Cardiac septum (tissue), 1 donor: Measurements from ENCODE around the gene ZSCAN18. TPM values are rescaled to one million over a fixed set of nuclear protein-coding genes. Genes with fewer than 3 reads are reported as not detected.
A peak's percentile ranks its signal among the peaks of the same experiment; 100 is the strongest.
"Not testable (repeated sequence)": the region's sequence is repeated elsewhere in the genome, so short reads cannot be mapped to it uniquely, and the experiment has no call there.

Experiments used
- DNase-seq: peaks from one replicate; pipeline ENCODE4 v3.0.0-alpha.2; 2020; ENCODE audit warnings: low spot score
- intact Hi-C: fragments of 100-400 bp; cut with DNase I; formaldehyde crosslinking; loops from one replicate; pipeline ENCODE4 v1.14.0; 2022
- long read RNA-seq: library from polyadenylated mRNA; unstranded; transcript quantifications from one replicate; pipeline ENCODE4 v2.0.0, GENCODE V29; 2021
- total RNA-seq: library from RNA; stranded (reverse); fragmentation: NEBNext Ultra II Directional; extraction: Animal tissue kit (Norgen Biotek cat#: 25700); gene quantifications from one replicate; pipeline ENCODE4 v1.2.1, GENCODE V29; 2021
- donor health status: DM: no; HTN: no; CAD: no.

Gene ZSCAN18
- 71.7 TPM for total RNA-seq
- long read RNA-seq, full-length matches to known transcripts = 61 of 132 reads
- long read RNA-seq, partial matches to known transcripts = 14 of 132 reads
- long read RNA-seq, other reads (novel, unspliced or antisense) = 57 of 132 reads

DNA sequence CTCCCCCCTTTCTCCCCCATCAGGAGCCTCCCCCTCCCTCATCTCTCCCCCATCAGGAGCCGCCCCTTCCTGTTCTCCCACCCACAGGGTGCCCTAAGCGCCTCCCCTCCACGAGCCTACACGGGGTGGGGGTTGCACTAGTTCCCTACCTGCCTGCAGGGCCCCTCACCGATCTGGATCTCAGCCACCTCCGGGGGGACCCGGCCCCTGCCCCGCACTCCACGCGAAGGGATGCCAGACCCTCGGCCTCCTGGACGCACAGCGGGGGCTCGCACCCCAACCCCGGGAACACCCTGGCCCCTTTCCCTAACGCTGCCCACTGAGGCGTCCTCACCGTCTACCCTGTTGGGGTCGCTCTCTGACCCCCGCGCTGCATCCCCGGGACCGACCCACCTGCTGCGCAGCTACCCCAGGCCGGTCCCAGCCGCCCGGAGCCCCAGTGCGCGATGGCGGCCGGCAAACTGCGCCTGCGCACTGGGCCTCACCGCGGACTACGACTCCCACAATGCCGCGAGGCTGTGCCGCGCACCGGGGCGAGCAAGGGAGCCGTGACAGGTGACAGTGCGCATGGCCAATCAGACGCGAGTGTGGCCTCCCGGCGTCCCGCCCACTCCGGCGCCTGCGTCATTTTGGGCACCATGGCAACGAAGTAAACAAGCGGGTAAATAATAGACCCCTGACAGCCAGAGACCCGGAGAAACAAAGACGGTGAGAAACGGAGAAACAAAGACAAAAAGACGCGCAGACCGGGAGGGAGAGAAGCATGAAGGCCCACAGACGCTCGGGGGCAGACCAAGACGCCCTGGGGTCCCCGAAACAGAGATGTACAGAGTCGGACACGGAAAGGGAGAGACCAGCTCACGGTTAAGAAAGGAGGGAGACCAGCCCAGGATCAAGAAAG, at the start of gene ZSCAN18:
ZSCAN18 (minus strand) TSS at position 451 of the 901 bp plus-strand sequence. CDS start 7,964 bp downstream, outside the sequence.
- intact Hi-C loops = no loop called here
- peak; percentile 96 for DNase-seq

DNA sequence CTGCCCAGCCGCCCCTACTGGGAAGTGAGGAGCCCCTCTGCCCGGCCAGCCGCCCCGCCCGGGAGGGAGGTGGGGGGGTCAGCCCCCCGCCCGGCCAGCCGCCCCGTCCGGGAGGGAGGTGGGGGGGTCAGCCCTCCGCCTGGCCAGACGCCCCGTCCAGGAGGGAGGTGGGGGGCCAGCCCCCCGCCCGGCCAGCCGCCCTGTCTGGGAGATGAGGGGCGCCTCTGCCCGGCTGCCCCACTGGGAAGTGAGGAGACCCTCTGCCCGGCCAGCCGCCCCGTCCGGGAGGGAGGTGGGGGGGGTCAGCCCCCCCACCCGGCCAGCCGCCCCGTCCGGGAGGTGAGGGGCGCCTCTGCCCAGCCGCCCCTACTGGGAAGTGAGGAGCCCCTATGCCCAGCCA, 49.4 kb upstream of the ZSCAN18 start:
- DNase-seq, intact Hi-C loops: not testable (repeated sequence)

DNA sequence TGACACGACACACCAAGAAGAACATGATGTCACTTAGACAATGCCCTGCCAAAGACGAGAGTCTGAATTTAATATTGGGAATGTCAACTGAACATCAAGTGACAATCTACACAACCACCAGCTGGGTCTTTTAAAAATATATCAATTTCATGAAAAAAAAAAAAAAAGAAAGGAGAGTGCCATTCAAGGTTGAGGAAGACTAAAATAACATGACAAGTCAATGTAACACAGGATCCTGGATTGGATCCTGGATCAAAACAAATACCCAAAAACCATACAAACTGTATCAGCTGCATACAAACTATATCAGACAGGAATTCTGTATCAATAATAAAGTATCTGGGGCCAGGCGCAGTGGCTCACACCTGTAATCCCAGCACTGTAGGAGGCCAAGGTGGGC, 47.8 kb upstream of the ZSCAN18 start:
- DNase-seq = no peak
- intact Hi-C loops = no loop called here

GRCh38 chr19:58134244-58134643, 36.2 kb upstream of the ZSCAN18 start:
- no peak for DNase-seq
- intact Hi-C loops = no loop called here

- intact Hi-C loops = no loop called here
- no peak for DNase-seq
These were observed 31.3 kb upstream of the ZSCAN18 start for GRCh38 chr19:58129284-58129683.

DNA sequence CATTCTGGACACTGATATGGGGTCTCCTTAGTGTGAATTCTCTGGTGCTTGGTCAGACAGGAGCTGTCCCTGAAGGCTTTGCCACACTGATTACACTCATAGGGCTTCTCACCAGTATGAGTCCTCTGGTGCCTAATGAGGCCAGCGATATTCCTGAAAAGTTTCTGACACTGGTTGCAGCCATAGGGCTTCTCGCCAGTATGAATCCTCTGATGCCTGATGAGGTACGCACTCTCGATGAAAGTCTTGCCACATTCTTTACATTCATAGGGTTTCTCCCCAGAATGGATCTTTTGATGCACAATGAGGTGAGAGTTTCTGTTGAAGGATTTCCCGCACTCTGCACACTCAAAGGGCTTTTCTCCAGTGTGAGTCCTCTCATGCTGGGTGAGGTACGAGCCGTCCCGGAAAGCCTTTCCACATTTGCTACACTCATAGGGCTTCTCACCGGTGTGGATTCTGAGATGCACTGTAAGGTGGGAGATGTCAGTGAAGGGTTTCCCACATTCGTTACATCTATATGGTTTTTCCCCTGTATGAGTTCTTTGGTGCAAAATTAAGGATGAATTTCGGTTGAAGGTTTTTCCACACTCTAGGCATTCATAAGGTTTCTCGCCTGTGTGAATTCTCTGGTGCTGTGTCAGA, 30.1 kb upstream of the ZSCAN18 start:
- no peak for DNase-seq
- intact Hi-C loops = no loop called here

GRCh38 chr19:58123354-58123753, 25.3 kb upstream of the ZSCAN18 start:
- intact Hi-C loops = no loop called here
- DNase-seq = no peak

DNA sequence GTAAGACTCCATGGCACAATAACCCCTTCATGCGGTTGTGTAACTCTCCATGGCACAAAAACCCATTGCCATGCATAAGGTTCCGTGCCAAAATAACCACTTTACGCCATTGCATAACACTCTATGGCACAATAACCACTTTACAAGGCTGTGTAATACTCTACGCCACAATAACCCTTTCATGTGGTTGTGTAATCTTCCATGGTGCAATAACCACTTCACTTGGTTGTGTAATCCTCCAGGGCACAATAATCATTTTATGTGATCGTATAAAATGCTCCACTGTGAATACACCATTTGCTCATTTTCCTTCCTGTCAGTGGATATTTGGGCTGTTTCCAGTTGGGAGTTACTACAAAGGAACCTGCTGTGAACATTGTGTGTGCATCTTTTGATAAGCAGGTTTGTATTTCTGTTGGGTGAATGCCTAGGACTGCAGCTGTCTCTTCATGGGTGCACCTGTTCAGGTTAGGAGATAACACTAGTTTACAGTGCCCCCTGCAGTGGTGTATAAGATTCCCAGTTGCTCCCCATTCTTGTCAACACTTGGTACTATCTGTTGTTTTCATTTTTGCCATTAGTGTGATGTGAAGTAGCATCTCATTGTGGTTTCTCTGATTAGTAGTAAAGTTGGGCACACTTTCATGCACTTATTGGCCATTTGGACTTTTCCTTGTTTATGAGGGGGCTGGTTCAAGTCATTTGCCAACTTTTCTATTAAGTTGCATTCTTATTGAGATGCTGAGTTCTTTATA, 21.1 kb upstream of the ZSCAN18 start:
- intact Hi-C loops = no loop called here
- DNase-seq = no peak

DNA sequence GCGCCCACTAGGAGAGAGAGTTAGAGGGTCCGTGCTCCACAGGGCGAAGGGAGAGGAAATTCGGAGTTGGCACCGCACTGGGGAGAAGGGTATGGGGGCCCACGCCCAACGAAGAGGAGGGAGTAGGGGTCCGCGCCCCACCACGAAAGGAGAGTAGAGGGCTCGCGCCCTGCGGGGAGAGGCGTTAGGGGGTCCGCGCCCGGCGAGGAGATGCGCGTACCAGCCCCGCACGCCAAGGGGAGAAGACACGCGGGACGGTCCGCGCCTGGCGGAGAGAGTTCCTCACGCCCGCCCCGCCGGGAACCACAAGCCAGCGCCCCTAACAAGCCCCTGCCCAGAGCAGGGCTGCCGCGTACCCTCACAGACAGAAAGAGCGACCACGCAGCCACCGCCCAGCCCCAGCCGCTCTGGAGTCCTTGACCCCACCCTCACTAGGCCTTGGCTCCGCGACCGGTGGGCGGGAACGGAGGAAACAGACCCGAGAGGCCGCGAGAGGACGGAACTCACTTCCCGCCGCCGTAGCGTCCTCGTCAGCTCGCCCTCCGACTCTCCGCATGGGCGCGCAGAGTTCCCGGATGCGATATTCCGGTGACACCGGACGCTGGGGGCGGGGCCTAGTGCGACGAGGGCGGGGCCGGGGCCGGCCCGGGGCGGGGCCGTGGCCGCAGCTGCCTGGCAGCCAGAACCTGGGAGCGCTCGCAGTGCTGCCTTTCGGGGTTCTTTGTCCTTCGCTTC, 20.0 kb upstream of the ZSCAN18 start:
- intact Hi-C loops = no loop called here
- DNase-seq = no peak

DNA sequence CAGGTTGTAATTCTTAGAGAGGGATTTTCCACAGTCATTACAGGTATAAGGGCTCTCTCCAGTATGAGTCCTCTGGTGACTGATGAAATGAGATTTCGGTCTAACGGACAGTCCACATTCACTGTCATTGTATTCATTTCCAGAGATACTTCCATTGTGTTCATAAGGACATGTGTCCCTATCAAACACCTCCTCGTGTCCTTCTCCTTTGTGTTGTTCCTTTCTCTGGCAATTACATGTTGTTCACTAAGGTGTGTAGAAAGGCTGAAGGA, 10.5 kb upstream of the ZSCAN18 start:
- DNase-seq = no peak
- intact Hi-C loops = no loop called here

- no peak for DNase-seq
- intact Hi-C loops = no loop called here
These were observed 9.9 kb upstream of the ZSCAN18 start for GRCh38 chr19:58107778-58108545.

GRCh38 chr19:58098682-58098998, 609 bp upstream of the ZSCAN18 start:
- intact Hi-C loops = no loop called here
- DNase-seq = no peak

- DNase-seq = no peak
- intact Hi-C loops = no loop called here
These were observed 682 bp downstream of the ZSCAN18 start for GRCh38 chr19:58097349-58097748.

DNA sequence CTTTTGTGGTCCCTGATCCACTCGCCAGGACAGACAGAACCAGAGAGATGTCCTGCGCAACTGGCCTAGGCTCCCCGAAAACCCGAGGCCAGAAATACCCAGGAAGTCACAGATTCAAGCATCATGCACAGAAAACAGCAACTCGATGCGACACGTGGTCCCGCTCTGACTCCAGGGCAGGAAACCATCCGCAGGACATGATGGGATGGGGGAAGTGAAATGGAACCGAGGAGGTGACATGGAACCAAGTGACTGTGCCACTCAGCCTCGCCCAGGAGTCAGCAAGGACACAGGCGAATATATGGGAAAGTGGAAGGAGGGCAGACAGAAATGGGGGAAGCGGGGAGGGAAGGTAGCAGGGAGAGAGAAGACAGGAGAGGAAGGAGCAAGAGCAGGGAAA, 1.1 kb downstream of the ZSCAN18 start:
- intact Hi-C loops = no loop called here
- DNase-seq = no peak

- intact Hi-C loops = no loop called here
- no peak for DNase-seq
These were observed 2.7 kb downstream of the ZSCAN18 start for GRCh38 chr19:58095328-58095727.

DNA sequence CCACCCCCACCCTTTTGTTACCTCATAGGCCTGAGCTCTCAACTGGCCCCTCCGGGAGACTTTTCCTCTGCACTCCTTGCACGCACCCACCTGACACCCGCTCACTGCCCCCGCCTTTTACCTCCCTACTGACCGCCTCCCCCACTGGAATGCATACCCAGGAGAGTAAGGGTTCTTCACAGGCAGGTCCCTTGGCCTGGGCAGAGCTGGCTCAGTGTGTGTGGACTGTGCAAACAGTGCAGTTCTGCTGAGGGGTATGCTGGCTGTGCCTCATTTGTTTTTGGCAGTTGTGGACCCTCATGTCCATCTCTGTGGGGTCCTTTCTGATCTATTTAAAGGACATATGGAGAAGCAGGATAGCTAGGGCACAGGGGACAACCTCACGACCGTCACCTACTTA, 5.0 kb downstream of the ZSCAN18 start:
- intact Hi-C loops = no loop called here
- no peak for DNase-seq

DNA sequence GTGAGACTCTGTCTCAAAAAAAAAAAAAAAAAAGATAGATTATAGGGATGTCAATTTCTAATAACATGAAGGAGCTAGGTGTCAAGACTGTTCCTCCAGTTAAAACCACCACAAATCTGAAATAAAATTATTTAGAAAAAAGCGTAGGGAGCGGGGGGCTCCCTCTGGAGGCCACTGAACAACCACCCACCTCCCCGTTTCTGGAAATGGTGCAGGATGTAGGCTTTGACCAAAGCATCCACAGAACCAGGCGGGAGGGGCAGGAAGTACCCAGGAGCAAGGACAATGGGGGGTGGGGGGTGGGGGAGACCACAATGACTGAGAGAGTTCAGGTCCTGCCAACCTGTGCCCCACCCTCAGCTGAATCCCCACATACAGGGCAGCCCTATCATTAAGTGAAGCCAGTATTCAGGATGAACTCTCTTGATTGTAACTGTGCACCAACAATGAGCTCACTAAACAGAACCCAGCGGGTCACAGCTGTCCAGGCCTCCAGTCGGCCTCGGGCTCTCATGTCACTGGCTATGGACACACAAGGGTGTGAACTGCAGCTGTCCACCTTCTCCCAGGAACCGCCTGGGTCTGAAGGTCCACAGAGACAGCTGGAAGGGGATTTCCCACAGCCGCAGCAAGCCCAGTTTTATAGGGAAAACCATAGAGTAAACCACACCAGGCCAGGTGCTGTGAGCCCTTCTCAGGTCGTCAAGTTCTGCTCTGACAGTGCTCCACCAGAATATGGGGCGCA, 6.6 kb downstream of the ZSCAN18 start:
- intact Hi-C loops = no loop called here
- no peak for DNase-seq

DNA sequence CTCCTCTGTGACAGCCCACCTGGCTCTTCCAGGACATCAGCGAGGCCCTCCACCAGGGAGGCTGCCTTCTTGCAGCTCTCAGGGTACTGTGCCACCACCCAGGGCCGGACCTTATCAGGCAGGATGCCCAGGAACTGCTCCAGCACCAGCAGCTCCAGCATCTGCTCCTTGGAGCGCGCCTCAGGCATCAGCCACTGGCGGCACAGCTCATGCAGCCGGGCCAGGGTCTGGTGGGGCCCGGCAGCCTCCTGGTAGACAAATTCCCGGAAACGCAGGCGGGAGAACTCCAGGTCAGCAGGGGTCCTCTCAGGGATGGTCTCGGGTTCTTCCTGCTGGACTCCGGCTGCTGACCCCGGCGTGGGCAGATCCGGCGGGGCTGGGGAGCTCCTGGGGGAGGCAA, 8.2 kb downstream of the ZSCAN18 start:
- intact Hi-C loops = no loop called here
- DNase-seq = no peak
